Subcutaneous adipose tissue (tissue), 4 donors: ENCODE data around the gene NTRK2. TPM values are rescaled to one million over a fixed set of nuclear protein-coding genes. Genes with fewer than 3 reads are reported as not detected.

Experiments
- CTCF ChIP-seq: fragments of 450-650 bp; IDR thresholded peaks from one replicate; pipeline ENCODE4 v1.5.1; 2016; ENCODE audit warnings: low read depth, mild to moderate bottlenecking, control low read depth, antibody characterized with exemption, moderate library complexity
- total RNA-seq, 4 donors: library from RNA; depleted of rRNA; stranded (reverse); fragments of >200 nt; gene quantifications; one replicate each; pipeline ENCODE4 v1.1.0, GENCODE V29; 2016

Gene NTRK2
- total RNA-seq, 4 donors from 2014 or later = 51.5 to 105 (median 66.8) TPM

- no peak for TF ChIP-seq CTCF
These were observed 41.3 kb downstream of the NTRK2 start for GRCh38 chr9:84710701-84711397.

- no peak for TF ChIP-seq CTCF
These were observed 41.9 kb downstream of the NTRK2 start for GRCh38 chr9:84711398-84711777.

DNA sequence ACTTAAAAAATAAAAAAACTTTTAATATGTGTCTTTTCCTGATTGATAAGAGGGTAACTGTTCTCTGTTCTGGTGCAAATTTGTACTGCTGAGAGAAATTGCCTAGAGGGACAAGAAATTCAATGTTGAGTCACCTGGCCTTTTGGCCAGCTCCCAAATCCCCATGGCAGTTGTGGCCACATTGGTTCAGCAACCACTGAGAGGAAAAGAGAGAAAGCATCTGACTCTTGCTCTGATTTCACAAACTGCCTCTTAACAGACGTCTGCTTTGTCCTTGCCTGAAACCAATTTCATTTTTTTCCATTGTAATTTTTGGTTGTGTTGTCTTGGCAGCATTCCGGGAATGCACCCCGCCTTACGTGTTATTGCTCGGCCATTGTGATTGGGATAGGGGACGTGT lies 42.4 kb downstream of the NTRK2 start:
- TF ChIP-seq CTCF = no peak

DNA sequence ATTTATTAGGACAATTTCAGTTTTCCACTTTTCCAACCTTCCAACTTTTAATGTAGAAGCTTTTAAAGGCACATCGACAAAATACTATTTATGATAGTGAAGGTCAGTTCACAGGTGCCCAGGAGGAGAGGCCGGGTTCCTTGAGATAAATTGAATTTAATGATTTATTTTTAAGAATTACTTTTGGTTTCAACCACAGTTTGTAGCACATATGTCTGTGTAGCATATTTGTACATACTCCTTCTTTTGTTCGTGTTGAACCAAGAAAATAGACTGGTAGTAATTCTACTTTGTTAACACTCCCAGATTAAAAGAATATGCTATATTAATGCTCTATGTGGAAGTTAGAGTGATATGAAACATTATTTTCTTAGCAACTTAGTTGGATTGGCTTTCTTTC lies 46.7 kb downstream of the NTRK2 start:
- TF ChIP-seq CTCF = no peak

DNA sequence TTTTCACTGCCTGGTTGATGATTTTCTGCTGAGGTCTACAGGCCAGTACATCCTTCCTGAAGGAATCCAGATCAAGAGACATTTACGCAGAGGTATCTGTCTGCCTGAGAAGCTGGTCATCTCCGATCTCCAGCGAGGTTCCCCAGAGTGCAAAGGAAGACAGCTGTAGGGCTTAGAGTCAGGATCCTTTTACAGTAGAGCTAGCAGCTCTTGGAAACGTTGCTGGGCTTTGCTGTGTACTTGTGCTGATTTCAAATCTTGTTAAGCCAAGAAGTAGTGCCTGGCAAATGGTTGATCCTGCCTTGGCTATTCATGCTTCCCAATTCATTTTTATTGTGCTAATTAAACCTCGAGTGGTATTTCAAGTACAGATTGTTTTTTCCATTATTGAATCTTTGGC lies 48.9 kb downstream of the NTRK2 start:
- no peak for TF ChIP-seq CTCF

DNA sequence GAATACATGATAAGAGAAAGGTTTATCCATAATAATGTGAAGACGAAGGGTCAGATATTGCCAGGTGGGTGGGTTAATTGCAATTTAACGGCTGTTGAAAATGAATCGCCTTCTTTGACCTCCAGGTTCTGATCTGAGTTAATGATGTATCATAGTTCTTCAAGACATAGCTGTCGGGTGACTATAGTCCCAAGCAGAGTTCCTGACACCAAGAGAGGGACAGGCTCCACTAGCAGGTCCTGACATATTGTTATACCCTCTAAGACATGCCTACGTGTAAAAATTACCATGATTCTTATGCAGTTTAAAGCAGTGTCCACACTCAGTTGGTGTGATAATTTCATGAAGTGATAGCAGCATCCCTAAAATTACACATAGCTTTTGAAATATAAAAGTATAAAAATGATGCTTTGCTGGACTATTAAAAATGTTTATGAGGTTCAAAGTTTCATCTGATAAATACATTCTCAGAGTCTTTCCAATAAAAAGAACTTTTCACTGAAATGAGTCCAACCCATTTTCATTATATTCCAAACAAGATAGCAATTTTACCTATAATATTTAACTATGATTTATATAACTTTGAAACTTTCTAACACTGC lies 53.0 kb downstream of the NTRK2 start:
- no peak for TF ChIP-seq CTCF

GRCh38 chr9:84723426-84723825 lies 53.9 kb downstream of the NTRK2 start:
- no peak for TF ChIP-seq CTCF
